ENCODE data around the gene ALX4. TPM values are rescaled to one million over a fixed set of nuclear protein-coding genes. Genes with fewer than 3 reads are reported as not detected.

The ALX4 gene
- total and polyA plus RNA-seq, 5 donors from 2014 or later = not detected

DNA sequence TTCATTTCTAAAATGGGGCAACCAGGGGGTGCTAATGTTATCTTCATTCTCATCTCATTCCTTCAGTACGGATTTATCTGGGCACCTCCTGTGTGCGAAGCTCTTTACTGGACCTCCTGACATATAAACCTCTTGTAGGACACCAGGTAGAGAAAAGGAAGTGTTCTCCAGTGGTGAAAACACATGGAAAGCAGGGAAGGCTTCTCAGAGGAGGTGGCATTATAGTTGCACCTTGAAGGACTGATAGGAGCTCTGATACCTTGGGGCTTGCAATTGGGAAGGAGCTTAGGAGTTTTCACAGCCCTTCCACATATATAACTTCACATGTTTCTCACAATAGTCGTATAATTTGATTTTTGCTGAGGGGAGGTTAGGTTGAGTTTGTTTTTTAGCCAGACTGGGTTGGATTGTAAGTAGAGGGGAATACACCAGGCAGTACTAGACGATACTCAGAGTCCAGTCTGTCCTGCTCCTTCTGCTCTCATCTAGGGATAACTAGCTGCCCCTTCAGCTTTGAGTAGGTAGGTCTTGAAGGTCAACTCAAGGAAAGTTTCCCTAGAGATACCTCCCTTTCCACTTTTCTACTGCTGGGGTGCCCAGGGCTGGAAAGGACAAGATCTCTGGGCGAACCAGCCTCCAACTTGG lies 34.0 kb upstream of the ALX4 start:
- no peak overlapping the region for H3K27ac Mint-ChIP-seq
- Histone ChIP-seq H3K27me3 (ENCODE audit: control insufficient read depth, insufficient read depth, low read length) (no peaks in the 10 kb centered on the region), H3K4me1 (ENCODE audit: control insufficient read depth, insufficient read depth, low read length, poor library complexity, severe bottlenecking) (no peaks in the 10 kb centered on the region), H3K27ac (ENCODE audit: insufficient read depth, low read length, poor library complexity, severe bottlenecking) (no peak overlapping the region), H3K9me3 (ENCODE audit: control insufficient read depth in 2 of 2, low read length in 2 of 2) (no peaks in the 10 kb centered on the region), H3K4me3 (ENCODE audit: low read depth, low read length) (no peak overlapping the region), H3K36me3 (ENCODE audit: control insufficient read depth, insufficient read depth, low read length) (no peaks in the 10 kb centered on the region)
- no peaks in the 10 kb centered on the region for H3K36me3 Mint-ChIP-seq
- no peak for ATAC-seq (ENCODE audit: low read depth in 2 of 2)
- H3K9me3 Mint-ChIP-seq = peaks cover 0 to 4% (median 0%) of the 10 kb centered on the region in 7 donors
- H3K4me1 Mint-ChIP-seq = no peaks in the 10 kb centered on the region
- DNase-seq = no peak
- peaks cover 21% of the 10 kb centered on the region for H3K27me3 Mint-ChIP-seq
- H3K4me3 Mint-ChIP-seq = no peak overlapping the region

DNA sequence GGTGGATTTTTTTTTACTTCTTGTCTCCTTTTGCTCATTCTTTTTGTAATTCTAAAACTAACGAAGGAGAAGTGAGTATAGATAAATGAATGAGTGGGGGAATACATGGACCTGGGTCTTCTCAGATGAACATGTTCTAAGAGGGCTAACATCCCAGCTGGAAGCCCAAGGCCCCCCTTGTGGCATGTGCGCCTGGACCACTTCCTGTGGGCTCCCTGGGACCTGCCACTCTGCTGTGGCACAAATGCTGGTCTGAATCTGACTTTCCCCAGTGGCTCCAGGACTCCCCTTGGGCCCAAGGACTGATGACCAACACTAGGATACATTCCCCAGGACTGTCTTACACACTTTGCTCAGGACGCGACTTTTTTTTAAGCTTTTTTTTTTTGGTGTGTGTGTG lies 32.7 kb upstream of the ALX4 start:
- H3K27ac ChIP-seq (ENCODE audit: insufficient read depth, low read length, poor library complexity, severe bottlenecking) = no peak overlapping the region
- DNase-seq (no peak), ATAC-seq (ENCODE audit: low read depth in 2 of 2) (no peak)
- no peaks in the 10 kb centered on the region for H3K4me1 ChIP-seq (ENCODE audit: control insufficient read depth, insufficient read depth, low read length, poor library complexity, severe bottlenecking)
- H3K36me3 ChIP-seq (ENCODE audit: control insufficient read depth, insufficient read depth, low read length) = no peaks in the 10 kb centered on the region
- no peak overlapping the region for H3K4me3 ChIP-seq (ENCODE audit: low read depth, low read length)
- no peaks in the 10 kb centered on the region for H3K27me3 ChIP-seq (ENCODE audit: control insufficient read depth, insufficient read depth, low read length)
- H3K27ac Mint-ChIP-seq = no peak overlapping the region
- peaks cover 0 to 4% (median 0%) of the 10 kb centered on the region in 7 donors for H3K9me3 Mint-ChIP-seq
- no peaks in the 10 kb centered on the region for H3K4me1 Mint-ChIP-seq
- H3K36me3 Mint-ChIP-seq = no peaks in the 10 kb centered on the region
- H3K4me3 Mint-ChIP-seq = no peak overlapping the region
- H3K27me3 Mint-ChIP-seq = peaks cover 21% of the 10 kb centered on the region
- no peaks in the 10 kb centered on the region for H3K9me3 ChIP-seq (ENCODE audit: control insufficient read depth in 2 of 2, low read length in 2 of 2)

DNA sequence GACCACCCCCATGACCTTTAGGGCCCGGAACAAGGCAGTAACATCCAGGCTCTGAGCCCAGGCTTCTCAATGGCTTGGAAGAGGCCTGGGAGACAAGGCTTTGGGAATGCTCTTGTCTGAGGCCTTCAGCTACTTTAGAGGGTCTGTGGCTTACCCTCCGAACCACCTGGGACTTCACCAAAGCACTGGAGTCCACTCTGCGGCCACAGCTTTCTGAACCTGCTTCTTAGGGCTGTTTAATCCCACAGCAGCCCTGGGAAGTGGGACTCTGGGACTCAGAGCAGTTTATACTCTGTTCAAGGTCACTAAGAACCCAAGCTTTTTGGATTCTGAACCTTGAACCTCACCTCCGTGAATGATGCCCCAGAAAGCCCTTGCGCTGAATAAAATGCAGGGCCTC lies 30.7 kb upstream of the ALX4 start:
- H3K4me3 ChIP-seq (ENCODE audit: low read depth, low read length) = no peak overlapping the region
- H3K27ac Mint-ChIP-seq = no peak overlapping the region
- no peak overlapping the region for H3K4me3 Mint-ChIP-seq
- no peak overlapping the region for H3K27ac ChIP-seq (ENCODE audit: insufficient read depth, low read length, poor library complexity, severe bottlenecking)
- no peaks in the 10 kb centered on the region for H3K9me3 ChIP-seq (ENCODE audit: control insufficient read depth in 2 of 2, low read length in 2 of 2)
- peaks cover 4% of the 10 kb centered on the region for H3K27me3 ChIP-seq (ENCODE audit: control insufficient read depth, insufficient read depth, low read length)
- peaks cover 0 to 2% (median 0%) of the 10 kb centered on the region in 7 donors for H3K9me3 Mint-ChIP-seq
- H3K4me1 Mint-ChIP-seq = no peaks in the 10 kb centered on the region
- H3K4me1 ChIP-seq (ENCODE audit: control insufficient read depth, insufficient read depth, low read length, poor library complexity, severe bottlenecking) = no peaks in the 10 kb centered on the region
- no peaks in the 10 kb centered on the region for H3K36me3 Mint-ChIP-seq
- no peaks in the 10 kb centered on the region for H3K36me3 ChIP-seq (ENCODE audit: control insufficient read depth, insufficient read depth, low read length)
- DNase-seq (no peak), ATAC-seq (ENCODE audit: low read depth in 2 of 2) (no peak)
- H3K27me3 Mint-ChIP-seq = peaks cover 30% of the 10 kb centered on the region

DNA sequence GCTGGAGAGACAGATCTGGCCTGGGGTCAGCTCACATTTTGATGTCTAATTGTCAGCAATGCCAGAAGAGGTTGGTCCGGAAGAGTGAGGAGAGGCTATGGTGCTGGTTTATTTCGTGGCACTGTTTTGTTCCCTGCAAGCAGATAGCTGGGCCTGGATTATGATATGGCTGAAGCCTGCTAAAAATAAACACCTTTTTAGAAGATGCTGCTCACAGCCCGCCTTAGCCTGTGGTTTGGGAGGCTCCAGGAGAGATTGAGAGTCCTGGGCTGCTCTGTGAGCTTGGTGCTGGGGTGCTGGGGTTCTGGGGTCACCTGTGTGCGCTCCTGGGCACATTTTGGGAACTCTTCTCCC lies 29.6 kb upstream of the ALX4 start:
- Histone ChIP-seq H3K27ac (ENCODE audit: insufficient read depth, low read length, poor library complexity, severe bottlenecking) (no peak overlapping the region), H3K4me1 (ENCODE audit: control insufficient read depth, insufficient read depth, low read length, poor library complexity, severe bottlenecking) (no peaks in the 10 kb centered on the region), H3K36me3 (ENCODE audit: control insufficient read depth, insufficient read depth, low read length) (no peaks in the 10 kb centered on the region), H3K9me3 (ENCODE audit: control insufficient read depth in 2 of 2, low read length in 2 of 2) (no peaks in the 10 kb centered on the region), H3K27me3 (ENCODE audit: control insufficient read depth, insufficient read depth, low read length) (peaks cover 8% of the 10 kb centered on the region), H3K4me3 (ENCODE audit: low read depth, low read length) (no peak overlapping the region)
- ATAC-seq (ENCODE audit: low read depth in 2 of 2) = no peak
- Mint-ChIP-seq H3K4me3 (no peak overlapping the region), H3K27me3 (peaks cover 36% of the 10 kb centered on the region), H3K36me3 (no peaks in the 10 kb centered on the region), H3K27ac (no peak overlapping the region), H3K9me3 (peaks cover 0 to 2% (median 0%) of the 10 kb centered on the region in 7 donors), H3K4me1 (no peaks in the 10 kb centered on the region)
- DNase-seq = no peak

DNA sequence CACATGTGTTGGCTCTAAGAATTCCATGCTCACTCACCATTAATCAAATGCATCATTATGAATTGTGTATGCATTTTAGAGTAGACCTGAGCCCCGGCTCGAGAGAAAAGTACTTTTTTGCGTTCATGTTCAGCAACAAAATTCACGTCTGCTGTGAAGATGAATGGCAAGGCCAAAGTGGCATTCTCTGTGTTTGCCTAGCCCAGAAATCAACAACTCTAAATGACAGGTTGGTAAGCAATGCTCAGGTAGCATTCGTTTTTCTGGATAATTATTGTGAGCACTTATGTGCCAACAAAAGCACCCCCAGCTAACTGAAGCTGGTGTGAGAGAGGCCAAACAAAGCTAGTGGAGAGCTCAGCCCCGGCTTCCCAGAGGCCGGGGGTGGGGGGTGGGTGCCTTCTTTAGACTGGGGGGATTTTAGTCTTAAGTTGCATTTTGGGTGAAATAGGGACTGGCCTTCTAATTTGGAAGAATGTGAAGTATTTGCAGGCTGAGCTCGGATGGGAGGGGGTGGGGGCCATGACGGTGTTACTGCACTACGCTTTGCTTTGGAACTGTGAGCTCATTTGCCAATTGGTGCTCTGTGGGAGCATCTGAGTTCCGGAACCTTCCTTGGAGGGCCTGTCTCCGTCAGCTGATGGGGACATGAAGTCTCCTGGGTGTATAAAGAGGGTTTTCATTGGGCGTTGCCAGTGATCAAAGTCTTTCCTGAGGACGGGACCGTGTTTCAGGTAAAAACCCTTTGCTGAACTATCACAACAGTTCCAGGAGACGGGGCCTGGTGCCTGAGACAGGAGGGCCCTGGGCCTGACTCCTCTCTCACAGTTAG lies 29.0 kb upstream of the ALX4 start:
- peaks cover 8% of the 10 kb centered on the region for H3K27me3 ChIP-seq (ENCODE audit: control insufficient read depth, insufficient read depth, low read length)
- H3K36me3 ChIP-seq (ENCODE audit: control insufficient read depth, insufficient read depth, low read length) = no peaks in the 10 kb centered on the region
- Mint-ChIP-seq H3K9me3 (peaks cover 0 to 2% (median 0%) of the 10 kb centered on the region in 7 donors), H3K36me3 (no peaks in the 10 kb centered on the region), H3K27ac (no peak overlapping the region), H3K27me3 (peaks cover 31% of the 10 kb centered on the region), H3K4me3 (no peak overlapping the region), H3K4me1 (no peaks in the 10 kb centered on the region)
- ATAC-seq (ENCODE audit: low read depth in 2 of 2) (no peak), DNase-seq (no peak)
- no peak overlapping the region for H3K4me3 ChIP-seq (ENCODE audit: low read depth, low read length)
- H3K9me3 ChIP-seq (ENCODE audit: control insufficient read depth in 2 of 2, low read length in 2 of 2) = no peaks in the 10 kb centered on the region
- no peaks in the 10 kb centered on the region for H3K4me1 ChIP-seq (ENCODE audit: control insufficient read depth, insufficient read depth, low read length, poor library complexity, severe bottlenecking)
- H3K27ac ChIP-seq (ENCODE audit: insufficient read depth, low read length, poor library complexity, severe bottlenecking) = no peak overlapping the region

DNA sequence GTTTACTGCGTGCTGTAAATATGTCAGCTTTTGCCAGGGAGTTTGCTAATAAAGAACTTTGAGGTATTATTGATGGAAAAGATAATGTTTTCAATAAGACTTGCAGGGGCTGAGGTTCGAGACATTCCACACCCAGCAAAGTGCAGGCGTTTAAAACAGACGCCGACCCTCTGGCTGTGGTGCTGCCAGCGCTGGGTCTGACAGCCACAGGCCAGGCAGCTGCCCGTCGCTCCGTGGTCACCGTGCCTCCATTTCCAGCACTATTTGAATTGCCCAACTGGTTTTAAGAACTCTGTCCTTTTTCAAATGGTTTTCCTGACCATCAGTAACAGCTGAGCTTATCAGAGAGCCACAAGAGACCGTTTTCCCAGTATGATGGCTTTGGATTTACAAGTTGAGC lies 28.1 kb upstream of the ALX4 start:
- peaks cover 8% of the 10 kb centered on the region for H3K27me3 ChIP-seq (ENCODE audit: control insufficient read depth, insufficient read depth, low read length)
- ATAC-seq (ENCODE audit: low read depth in 2 of 2) = no peak

DNA sequence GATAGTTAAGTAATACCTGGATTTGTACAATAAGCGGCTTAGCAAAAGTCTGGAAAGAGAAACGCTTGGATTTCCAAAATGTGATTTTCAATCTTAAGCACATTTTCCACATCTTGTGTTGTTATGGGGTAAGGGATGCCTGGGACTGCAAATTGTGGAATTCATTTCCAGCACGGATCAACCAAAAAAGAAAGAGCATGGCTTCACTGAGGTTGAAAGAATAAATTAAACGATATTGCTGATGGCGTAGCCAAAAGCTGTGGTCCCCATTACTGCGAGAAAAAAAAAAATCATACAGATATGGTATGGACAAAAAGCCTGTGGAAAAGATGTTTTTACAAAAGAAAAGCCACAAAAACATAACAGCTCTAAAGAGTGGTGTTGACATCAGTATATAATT lies 26.0 kb upstream of the ALX4 start:
- no peaks in the 10 kb centered on the region for H3K4me1 Mint-ChIP-seq
- no peaks in the 10 kb centered on the region for H3K36me3 Mint-ChIP-seq
- peaks cover 40% of the 10 kb centered on the region for H3K27me3 Mint-ChIP-seq
- no peaks in the 10 kb centered on the region for H3K36me3 ChIP-seq (ENCODE audit: control insufficient read depth, insufficient read depth, low read length)
- DNase-seq (no peak), ATAC-seq (ENCODE audit: low read depth in 2 of 2) (no peak)
- no peak overlapping the region for H3K27ac Mint-ChIP-seq
- no peaks in the 10 kb centered on the region for H3K4me1 ChIP-seq (ENCODE audit: control insufficient read depth, insufficient read depth, low read length, poor library complexity, severe bottlenecking)
- no peaks in the 10 kb centered on the region for H3K9me3 ChIP-seq (ENCODE audit: control insufficient read depth in 2 of 2, low read length in 2 of 2)
- H3K4me3 Mint-ChIP-seq = no peak overlapping the region
- H3K9me3 Mint-ChIP-seq = peaks cover 0 to 2% (median 0%) of the 10 kb centered on the region in 7 donors
- H3K27me3 ChIP-seq (ENCODE audit: control insufficient read depth, insufficient read depth, low read length) = peaks cover 8% of the 10 kb centered on the region
- H3K27ac ChIP-seq (ENCODE audit: insufficient read depth, low read length, poor library complexity, severe bottlenecking) = no peak overlapping the region
- H3K4me3 ChIP-seq (ENCODE audit: low read depth, low read length) = no peak overlapping the region

More for the DNA sequence above, 28.1 kb upstream of the ALX4 start:
- peaks cover 28% of the 10 kb centered on the region for H3K27me3 Mint-ChIP-seq
- no peak overlapping the region for H3K27ac Mint-ChIP-seq
- Histone ChIP-seq H3K27ac (ENCODE audit: insufficient read depth, low read length, poor library complexity, severe bottlenecking) (no peak overlapping the region), H3K4me1 (ENCODE audit: control insufficient read depth, insufficient read depth, low read length, poor library complexity, severe bottlenecking) (no peaks in the 10 kb centered on the region), H3K4me3 (ENCODE audit: low read depth, low read length) (no peak overlapping the region), H3K36me3 (ENCODE audit: control insufficient read depth, insufficient read depth, low read length) (no peaks in the 10 kb centered on the region), H3K9me3 (ENCODE audit: control insufficient read depth in 2 of 2, low read length in 2 of 2) (no peaks in the 10 kb centered on the region)
- H3K4me3 Mint-ChIP-seq = no peak overlapping the region
- H3K36me3 Mint-ChIP-seq = no peaks in the 10 kb centered on the region
- no peak for DNase-seq
- no peaks in the 10 kb centered on the region for H3K4me1 Mint-ChIP-seq
- peaks cover 0 to 2% (median 0%) of the 10 kb centered on the region in 7 donors for H3K9me3 Mint-ChIP-seq

Measured in CD4-positive, CD25-positive, alpha-beta regulatory T cell (primary cell).